GOT3 (cell line): ENCODE measurements around the gene ANKDD1A.

Source experiments
- DNase-seq: peaks from one replicate; lab custom pipeline; 2025; ENCODE audit warnings: mixed read lengths; lab: John Stamatoyannopoulos, UW

Gene ANKDD1A

DNA sequence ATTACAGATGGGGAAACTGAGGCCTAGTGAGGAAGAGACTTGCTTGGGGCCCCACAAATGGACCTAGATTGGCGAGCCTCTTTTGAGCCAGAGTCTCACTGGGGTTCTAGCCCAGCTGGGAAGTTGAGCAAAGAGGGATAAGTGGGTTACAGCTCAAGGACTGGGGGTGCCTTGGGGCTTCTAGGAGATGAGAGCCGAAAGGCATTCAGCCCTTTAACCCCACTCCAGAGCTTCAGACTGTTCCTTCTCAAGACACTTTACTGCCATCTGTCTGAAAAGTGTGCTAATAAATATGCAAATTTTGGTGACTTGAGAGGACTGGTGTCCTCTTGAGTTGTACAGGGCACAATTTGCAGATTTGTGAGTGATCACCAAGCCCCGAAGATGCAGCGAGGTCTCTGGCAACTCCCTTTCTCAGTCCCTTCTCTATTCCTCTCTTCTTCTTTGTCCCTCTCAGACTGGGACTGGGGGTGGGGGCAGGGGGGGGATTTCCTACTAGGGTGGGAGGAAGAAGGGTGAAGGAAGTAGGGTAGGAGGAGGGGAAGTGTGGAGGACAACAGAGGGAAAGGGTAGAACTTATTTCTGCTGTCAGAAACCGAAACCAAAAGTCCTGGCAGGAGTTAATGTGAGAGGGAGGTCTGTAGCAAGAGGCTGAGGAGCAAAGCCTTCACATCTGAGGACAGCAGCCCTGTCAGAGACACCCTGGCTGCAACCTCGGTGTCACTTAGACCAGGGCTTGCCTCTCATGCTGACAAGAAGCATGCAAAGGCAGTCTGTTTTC is 16.2 kb upstream of the ANKDD1A start:
- DNase-seq = no peak

DNA sequence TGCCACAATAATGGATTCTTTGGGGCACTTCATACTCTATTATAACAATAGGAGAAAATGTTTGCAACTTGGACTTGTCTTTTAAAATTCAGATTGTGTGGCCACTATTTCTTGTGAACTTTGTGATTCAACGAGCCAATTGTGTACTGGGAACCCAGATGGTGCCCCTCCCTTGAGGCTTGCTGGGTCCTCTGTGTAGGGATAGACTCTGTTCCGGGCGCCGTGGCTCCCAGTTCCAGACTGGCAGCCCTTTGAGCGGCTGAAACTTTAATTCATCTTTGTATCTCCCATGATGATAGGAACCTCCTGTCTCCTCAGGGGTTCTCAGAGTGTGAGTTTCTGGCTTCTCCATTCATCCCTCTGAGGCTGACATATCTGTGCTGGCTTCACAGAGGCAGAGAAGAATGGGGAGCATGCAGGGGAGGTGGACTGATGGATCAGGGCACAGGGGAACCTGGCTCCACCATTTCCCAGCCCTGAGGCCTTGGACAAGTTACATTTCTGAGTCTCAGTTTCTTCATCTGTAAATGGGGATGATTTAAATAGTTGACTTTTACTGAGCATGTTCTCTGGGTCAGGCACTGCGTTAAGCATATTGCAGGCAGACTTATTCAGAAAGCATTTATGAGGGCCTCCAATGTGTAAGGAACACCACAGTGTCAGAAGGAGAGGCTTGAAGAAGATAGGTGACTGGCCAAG is 15.2 kb upstream of the ANKDD1A start:
- DNase-seq = no peak

DNA sequence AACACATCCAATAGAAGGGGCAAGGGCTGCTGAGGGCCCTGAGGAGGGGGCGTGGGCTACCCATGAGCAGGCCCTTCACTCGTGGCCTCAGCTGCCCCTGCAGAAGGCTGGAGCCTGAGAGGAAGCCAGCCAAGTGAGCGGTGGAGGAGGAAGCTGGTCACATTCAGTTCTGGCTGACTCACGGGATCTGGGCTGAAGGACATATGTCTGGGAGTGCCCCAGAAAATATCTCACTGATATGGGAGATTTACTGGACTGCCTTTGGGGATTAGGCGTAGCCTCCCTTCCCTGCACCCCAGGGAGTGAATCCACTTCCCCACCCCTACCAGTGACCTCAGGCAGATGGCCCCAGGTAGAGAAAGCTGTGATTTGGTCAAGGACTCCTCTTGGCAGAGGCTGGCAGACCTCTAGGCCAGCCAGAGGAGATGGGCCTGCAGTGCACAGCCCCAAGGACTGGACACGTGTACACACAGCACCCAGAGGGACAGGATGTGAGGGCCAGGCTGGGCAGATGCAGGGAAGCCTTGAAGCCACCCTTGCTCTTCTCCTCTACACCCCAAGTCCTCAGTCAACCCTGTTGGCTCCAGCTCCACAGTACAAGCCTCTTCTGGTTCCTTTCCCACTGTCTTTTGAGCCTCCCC is 14.2 kb upstream of the ANKDD1A start:
- DNase-seq = no peak

DNA sequence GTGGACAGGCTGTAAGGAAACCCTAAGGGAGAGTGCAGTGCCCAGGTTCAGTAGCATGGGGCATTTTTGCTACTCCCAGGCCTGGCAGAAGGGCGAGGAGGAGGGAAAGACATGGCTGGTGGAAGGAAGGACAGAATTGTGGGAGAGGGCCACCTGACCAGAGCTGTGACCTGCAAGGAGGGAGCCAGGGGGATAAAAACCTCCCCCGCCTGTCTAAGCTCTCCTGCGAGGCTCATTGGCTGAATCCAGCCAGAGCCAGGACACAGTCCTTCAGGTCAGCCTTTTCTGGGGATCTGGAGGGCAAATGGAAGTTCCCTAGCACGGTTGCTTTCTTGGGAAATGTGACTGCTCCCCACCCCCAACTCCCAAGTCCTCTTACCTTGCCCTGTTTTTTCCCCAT is 13.3 kb upstream of the ANKDD1A start:
- no peak for DNase-seq

DNA sequence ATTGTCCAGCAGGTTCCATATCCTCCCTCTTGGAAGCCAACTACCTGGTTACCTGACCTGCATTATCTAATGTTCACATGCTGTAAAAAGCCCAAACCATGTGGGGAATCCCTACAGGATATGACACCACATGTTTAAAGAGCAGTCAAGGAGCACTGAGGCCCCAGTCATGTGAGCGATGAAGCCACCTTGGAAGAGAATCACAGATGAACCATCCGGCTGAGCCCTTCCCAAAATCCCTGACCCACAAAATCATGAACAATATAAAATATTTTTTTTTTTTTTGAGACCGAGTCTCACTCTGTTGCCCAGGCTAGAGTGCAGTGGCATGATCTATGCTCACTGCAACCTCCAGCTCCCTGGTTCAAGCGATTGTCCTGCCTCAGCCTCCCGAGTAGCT is 10.6 kb upstream of the ANKDD1A start:
- no peak for DNase-seq

DNA sequence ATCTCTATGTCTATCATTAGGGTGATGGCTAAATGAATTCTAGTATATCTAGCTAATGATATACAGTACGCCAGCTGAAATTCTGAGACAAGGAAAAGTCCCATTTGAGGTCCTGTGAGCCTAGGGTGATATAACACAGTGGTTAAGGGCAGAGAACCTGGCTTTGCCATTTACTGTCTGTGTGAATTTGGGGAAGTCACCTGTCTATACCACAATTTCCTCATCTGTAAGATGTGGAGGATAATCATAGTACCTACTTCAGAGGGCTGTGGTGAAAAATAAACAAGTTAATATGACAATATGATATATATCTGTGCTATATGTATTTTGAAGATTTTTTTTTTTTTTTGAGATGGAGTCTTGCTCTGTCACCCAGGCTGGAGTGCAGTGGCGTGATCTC is 9.8 kb upstream of the ANKDD1A start:
- no peak for DNase-seq

DNA sequence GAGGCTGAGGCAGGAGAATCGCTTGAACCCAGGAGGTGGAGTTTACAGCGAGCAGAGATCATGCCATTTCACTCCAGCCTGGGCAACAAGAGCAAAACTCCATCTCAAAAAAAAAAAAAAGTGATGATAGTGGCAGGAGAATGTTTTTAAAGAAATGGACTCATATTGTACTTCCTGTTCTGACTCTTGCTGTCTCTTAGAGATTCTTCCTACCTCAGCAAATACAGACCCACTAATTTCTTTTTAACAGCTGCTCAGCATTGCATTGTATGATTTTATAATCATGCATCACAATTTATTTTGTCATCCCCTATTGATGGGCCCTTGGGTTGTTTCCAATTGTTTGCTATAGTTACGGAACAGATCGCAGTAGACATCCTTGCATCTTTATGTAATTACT is 8.8 kb upstream of the ANKDD1A start:
- no peak for DNase-seq

DNA sequence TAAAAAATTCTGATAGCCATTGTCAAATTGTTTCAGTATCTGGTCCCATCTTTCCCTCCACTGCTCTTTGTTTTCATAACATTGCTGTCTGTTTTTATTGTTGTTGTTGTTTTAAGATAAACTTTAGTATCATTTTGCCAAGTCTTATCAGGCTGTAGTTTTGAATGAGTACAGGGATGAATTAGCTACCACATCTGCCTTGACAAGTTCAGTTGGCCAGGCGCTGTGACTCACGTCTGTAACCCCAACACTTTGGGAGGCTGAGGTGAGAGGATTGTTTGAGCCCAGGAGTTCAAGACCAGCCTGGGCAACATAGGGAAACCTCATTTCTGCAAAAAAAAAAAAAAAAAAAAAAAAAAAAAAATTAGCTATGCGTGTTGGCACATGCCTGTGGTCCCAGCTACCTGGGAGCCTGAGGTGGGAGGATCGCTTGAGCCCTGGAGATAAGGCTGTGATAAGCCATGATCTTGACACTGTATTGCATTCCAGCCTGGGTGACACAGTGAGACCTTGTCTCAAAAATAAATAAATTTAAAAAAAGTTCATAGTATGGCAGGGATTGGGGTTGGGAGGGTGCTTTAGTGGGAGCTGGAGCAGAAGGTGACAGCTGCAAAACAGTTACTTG is 8.3 kb upstream of the ANKDD1A start:
- no peak for DNase-seq

DNA sequence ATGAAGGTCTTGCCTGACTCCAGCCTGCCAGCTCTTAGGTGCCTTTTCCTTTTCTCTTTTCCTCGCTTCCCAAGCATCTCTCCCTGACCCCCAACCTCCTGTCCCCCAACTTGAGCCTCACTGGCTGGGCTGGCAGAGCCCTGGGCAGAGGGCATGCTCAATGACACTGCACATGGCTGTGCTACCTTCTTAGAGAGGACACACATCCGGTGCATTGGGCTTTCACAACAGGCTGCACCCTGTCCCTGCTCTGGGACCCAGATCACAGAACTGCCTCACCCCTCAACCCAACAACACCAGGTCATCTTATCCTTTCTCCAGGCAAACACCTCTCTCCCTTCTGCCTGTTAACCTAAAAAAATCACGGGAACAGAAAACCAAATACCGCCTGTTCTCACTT is 7.5 kb upstream of the ANKDD1A start:
- no peak for DNase-seq

DNA sequence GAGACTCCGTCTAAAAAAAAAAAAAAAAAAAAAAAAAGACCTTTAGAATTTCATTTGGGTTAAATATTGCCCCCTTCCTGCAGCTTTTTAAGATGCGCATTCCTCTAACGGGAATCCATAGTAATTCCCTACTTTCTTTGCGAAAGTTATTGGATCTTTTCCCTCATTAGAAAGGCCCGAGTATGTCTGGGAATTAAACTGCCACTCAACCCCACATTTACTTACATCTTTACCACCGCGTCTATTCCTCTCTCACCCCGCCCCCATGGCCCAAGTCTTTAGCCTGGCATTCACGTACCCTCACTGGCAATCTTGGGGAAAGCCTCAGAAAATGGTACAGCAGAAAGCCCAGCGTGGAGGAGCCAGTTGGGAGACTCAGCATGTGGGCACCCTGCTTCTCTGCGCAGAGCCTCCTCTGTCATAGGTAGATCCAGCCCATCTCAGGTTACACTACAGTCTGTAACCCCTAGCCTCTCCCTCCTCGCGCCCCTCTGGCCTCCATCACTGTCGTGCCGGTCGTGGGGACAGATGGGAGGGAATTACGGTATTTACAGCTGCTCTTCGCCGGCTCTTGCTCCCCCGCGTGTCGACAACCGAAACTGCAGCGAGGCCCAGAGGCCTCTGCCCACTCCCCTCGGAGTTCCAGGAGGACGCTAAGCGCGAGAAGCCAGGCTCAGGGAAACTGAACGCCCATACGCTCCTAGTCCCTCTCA is 6.4 kb upstream of the ANKDD1A start:
- peak; percentile 37 for DNase-seq

DNA sequence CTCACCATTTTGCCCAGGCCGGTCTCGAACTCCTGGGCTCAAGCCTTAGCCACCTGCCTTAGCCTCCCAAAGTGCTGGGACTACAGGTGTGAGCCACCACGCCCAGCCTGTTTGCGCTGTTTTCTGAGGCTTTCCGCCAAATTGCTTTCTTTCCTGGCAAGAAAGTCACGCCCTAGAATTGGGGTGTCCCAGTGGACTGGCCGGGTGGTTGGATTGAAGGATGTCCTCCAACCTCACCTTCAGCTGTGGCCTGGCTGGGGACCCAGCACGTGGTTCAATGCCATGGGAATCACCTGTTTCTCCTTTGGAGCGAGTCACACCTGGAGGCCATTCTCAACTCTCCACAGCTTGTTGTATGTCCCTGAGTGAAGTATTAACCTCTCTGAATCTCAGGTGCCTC is 5.8 kb upstream of the ANKDD1A start:
- no peak for DNase-seq

DNA sequence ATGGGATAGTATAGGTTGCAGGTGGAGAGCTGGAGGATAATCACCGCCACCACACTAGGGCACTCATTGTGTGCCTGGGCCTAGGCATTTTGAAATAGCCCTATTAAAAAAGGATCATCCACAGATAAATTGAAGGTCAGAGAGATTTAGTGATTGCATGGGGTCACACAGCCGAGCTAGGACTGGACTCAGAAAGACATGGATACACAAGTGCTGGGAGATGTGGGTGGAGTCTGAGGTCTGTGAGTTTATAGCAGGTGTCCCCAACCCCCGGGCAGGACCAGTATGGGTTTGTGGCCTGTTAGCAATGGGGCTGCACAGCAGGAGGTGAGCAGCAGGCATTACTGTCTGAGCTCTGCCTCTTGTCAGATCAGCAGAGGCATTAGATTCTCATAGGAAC is 5.3 kb upstream of the ANKDD1A start:
- DNase-seq = no peak

DNA sequence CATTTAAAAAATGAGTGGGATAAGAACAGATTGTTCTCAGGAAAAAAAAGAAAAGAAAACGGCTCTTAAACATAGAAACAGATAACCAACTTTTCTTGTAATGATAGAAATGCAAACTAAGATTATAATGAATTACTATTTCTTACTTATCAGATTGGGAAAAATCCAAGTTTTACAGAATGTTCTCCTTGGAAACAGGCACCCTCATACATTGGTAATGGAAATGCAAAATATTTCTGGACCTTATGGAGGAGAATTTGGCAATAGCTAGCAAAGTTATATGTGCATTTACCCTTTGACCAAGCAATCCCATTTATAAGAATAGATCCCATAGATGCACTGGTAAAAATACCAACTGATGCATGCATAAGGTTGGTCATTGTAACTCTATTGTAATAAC is 3.7 kb upstream of the ANKDD1A start:
- DNase-seq = no peak

DNA sequence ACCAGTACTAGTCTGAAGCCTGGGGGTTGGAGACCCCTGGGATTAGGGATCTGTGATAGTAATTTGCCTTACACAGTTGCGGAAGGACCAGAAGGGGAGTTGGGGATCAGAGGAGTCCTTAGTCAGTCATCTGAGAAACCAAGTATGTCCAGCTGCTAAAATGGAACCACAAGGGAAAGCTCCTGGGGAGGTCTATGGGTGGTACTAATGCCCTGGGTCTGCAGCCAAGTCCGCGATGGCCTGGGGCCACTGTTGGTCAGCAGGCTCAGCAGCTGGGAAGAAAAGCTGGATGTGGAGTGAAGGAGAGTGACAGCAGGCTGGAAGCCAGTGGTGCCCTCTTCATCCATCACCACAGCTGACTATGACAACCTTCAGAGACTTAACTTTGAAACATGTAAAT is 2.2 kb upstream of the ANKDD1A start:
- no peak for DNase-seq

DNA sequence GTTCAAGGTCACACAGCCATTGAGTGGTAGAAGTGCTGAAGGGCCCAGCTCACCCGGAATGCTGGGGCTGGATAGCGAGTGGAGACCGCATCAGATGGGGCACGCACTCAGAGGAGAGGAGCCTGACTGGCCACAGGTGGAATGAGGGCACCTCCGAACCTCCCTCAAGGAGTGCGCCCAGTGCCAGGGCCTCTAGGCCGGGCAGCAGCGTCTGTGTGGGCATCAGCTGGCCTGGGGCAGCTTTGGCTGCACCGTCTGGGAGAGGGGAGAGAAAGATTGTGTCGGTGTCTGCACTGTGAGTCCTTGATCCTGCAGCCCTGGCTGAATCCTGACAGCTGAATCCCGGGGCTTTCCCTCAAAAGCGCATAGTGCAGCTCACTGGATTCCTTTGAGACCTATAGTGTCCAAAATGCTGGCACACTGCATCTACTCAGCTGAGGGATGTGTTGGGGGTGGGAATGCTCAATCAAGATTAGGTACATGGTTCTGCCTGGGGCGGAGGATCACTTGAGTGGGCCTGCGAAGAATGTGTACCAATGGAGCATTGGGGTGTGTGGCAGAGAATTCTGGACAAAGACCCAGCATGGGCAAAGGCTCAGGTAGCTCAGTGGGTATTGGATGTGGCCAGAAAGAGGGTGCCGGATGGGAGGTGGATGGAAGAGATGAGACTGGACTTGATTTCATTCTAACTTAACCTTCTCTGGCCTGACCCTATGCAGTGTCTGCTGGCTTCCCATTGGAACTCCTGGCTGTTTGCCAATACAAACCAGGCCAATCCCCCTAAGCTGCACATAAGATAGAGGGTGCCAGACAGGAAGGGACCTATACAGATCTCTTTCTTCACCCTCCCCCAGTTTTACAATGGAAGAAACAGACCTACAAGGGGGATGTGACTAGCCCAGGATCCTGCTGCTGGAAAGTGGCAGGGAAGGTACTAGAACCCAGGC is 950 bp downstream of the ANKDD1A start:
- DNase-seq = no peak

DNA sequence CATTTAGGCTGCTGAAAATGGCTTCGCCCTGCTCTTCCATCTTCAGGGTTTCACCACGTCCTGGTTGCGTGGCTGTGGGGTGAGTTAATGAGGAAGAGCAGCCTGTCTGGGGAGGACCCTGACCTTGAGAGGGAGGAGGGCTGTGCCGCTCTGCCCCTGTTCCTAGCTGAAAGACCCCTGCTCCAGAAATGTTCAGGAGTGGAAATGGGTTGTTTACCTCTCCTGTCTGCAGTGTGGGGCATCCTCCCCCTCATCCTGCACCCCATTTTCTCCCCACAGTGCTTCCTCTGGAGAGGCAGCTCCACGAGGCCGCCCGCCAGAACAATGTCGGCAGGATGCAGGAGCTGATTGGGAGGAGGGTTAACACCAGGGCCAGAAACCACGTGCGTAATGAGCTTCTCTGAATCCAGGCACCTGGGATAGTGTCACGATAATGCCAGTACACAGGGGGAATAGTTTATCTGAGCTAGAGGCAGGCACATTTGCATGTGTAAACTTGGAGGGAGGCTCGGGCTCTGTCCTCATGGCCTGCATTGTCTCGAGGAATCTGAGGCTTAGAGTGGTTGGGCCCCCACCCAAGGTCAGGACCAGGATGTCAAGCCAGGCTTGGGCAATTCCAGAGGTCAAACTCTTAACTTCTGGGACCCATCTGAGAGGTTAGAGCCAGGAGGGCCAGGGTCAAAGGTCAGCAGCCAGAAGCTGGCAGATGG is 4.0 kb downstream of the ANKDD1A start:
- no peak for DNase-seq

DNA sequence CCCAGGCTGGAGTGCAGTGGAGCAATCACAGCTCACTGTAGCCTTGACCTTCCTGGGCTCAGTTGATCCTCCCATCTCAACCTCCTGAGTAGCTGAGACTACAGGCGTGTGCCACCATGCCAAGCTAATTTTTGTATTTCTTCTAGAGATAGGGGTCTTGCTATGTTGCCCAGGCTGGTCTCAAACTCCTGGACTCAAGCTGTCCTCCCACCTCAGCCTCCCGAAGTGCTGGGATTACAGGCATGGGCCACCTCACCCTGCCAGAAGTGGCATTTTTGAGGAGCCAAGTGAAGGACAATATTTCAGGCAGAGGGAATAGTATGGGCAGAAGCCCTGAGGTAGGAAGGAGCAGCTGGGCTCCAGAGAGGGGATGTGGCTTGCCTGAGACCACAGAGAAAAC is 4.7 kb downstream of the ANKDD1A start:
- DNase-seq = no peak

DNA sequence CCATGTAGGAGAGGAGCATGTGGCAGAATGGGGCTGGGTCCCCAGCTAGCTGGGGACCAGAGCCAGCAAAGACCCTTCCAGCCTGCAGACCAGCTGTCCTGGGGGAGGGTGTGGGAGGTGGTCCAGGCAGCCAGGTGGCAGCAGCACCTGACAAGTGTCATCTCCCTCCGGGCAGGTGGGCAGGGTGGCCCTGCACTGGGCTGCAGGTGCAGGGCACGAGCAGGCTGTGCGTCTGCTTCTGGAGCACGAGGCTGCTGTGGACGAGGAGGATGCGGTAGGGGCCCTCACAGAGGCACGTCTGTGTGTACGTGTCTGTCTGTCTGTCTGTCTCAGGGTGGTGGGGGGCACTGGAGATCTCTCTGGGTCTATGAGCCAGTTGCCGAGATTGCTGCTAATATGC is 5.5 kb downstream of the ANKDD1A start:
- no peak for DNase-seq

DNA sequence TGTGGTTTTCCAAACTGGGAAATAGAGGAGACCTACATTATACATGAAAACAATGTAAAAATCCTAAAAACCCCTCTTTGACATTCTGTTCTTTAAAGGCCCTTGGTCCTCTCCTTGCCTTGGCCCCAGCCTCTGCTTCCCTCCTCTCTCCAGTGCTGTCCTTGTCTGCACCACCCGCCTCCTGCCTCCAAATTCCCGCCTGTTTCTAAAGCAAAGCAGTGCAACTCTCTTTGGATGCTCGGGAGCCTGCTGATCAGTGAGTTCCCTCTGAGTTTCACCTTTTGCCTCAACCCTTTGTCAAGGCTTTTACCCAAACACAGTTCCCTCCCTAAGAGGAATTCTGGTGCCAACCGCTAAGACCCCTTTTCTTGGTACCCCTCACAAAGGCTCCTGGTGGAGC is 8.0 kb downstream of the ANKDD1A start:
- DNase-seq = no peak

DNA sequence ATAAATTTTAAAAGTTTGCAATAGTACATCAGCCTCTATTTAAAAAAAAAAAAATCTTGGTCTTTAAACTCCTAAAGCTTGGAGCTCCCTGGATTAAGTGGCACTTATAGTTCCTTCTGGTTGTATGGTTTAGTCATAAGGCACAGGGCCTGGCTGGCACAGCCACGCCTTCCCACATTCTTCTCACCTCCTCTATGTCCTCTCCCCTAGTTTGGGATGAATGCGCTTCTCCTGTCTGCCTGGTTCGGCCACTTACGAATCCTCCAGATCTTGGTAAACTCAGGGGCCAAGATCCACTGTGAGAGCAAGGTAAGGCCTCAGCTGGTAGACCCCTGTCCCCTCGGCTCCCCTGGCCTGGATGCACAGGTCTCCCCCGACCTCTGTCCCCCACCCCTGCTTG is 10.0 kb downstream of the ANKDD1A start:
- DNase-seq = no peak
